HepG2 (cell line): ENCODE data around the gene SMLR1. TPM values are rescaled to one million over a fixed set of nuclear protein-coding genes. Genes with fewer than 3 reads are reported as not detected.

Source experiments
- ATAC-seq: fragments of 200-7000 bp; cut with Tn5 transposase; 3 replicates; pipeline ENCODE4 v1.9.1; 2020; ENCODE audit warnings: mild to moderate bottlenecking, moderate library complexity
- BruUV-seq: library from RNA; stranded (reverse); fragments of 400-500 nt; replicated peaks from 2 replicates; lab custom pipeline; 2021; lab: Mats Ljungman, UMichigan
- CTCF ChIA-PET: fragments of 300-600 bp; formaldehyde crosslinking; extraction: SDS; loops from one replicate; lab custom pipeline; 2021; ENCODE audit warnings: low total read pairs, inconsistent platforms, low intra/inter-chr PET ratio; lab: Yijun Ruan, JAX
- POLR2A ChIA-PET: fragments of 350-600 bp; sonication (Branson Sonifier 250); formaldehyde crosslinking; loops from one replicate; lab custom pipeline; 2020; ENCODE audit warnings: antibody characterized with exemption, inconsistent platforms; lab: Yijun Ruan, JAX
- DNase-seq: peaks from one replicate; pipeline ENCODE4 v3.0.0-alpha.2; 2015; ENCODE audit warnings: low spot score
- FAIRE-seq: peaks from 3 replicates; lab custom pipeline; 2011; peaks lifted over from hg19 to GRCh38; lab: Jason Lieb, UNC
- H2AFZ ChIP-seq: one replicate; pipeline ENCODE4 v1.6.1; 2011; ENCODE audit warnings: low read length, inconsistent platforms
- H3K27ac ChIP-seq: fragments of 300-600 bp; 3 replicates; pipeline ENCODE4 v1.8.0; 2011; ENCODE audit warnings: mixed run types, mild to moderate bottlenecking, mixed read lengths, low read length, inconsistent platforms; ENCODE audit not compliant: insufficient read depth; ENCODE audit errors: extremely low read length
- H3K27me3 ChIP-seq, 2 experiments: fragments of 200-600 bp in 1 of 2; 2 replicates in 1 of 2; 3 replicates in 1 of 2; pipeline versions ENCODE4 v1.6.0 to v1.8.0; 2011; ENCODE audit warnings: low read length in 2 of 2, mild to moderate bottlenecking in 2 of 2, moderate library complexity in 2 of 2, inconsistent platforms in 1 of 2; ENCODE audit not compliant: insufficient read depth in 2 of 2, control insufficient read depth in 1 of 2
- H3K36me3 ChIP-seq, 2 experiments: fragments of 200-600 bp in 1 of 2; replicated peaks in 1 of 2; 2 replicates in 1 of 2; 3 replicates in 1 of 2; pipeline versions ENCODE4 v1.5.1 to v1.8.0; 2011; ENCODE audit warnings: low read length in 2 of 2, inconsistent platforms in 1 of 2; ENCODE audit not compliant: insufficient read depth in 2 of 2, control insufficient read depth in 1 of 2
- H3K4me1 ChIP-seq: 2 replicates; pipeline ENCODE4 v1.5.1; 2012; ENCODE audit warnings: low read length, inconsistent platforms; ENCODE audit not compliant: insufficient read depth
- H3K4me2 ChIP-seq: 2 replicates; pipeline ENCODE4 v1.6.0; 2011; ENCODE audit warnings: low read depth, low read length, inconsistent platforms
- H3K4me3 ChIP-seq, 3 experiments: fragments of 200-600 bp in 1 of 3; sonication (generic), shearing (Covaris generic) in 1 of 3; replicated peaks in 1 of 3; 2 replicates each; pipeline ENCODE4 v1.5.1; 2011 to 2016; ENCODE audit warnings: low read length in 3 of 3, inconsistent platforms in 2 of 3, low read depth in 2 of 3, mild to moderate bottlenecking in 2 of 3, control low read depth in 1 of 3, mixed read lengths in 1 of 3; ENCODE audit not compliant: insufficient read depth in 1 of 3
- H3K79me2 ChIP-seq: one replicate; pipeline ENCODE4 v1.6.1; 2011; ENCODE audit warnings: low read length, inconsistent platforms; ENCODE audit not compliant: insufficient read depth
- H3K9ac ChIP-seq: 2 replicates; pipeline ENCODE4 v1.6.0; 2011; ENCODE audit warnings: mild to moderate bottlenecking, low read depth, low read length, inconsistent platforms; ENCODE audit not compliant: insufficient read depth
- H3K9me3 ChIP-seq: 2 replicates; pipeline ENCODE4 v1.5.1; 2012; ENCODE audit warnings: mild to moderate bottlenecking, low read length
- H4K20me1 ChIP-seq: 2 replicates; pipeline ENCODE4 v1.6.0; 2011; ENCODE audit warnings: inconsistent platforms, mild to moderate bottlenecking, low read length, moderate library complexity; ENCODE audit not compliant: insufficient read depth
- AKNA ChIP-seq: sonication (generic); formaldehyde crosslinking; IDR thresholded peaks from 2 replicates; pipeline ENCODE4 v1.4.0; 2020; ENCODE audit warnings: missing genetic modification reagents, borderline replicate concordance
- ATF7 ChIP-seq, 2 experiments: fragments of 450-650 bp in 1 of 2; sonication (generic) in 1 of 2; formaldehyde crosslinking in 1 of 2; IDR thresholded peaks; 2 replicates each; pipeline versions ENCODE4 v1.4.0 to v1.6.1; 2016 to 2020; ENCODE audit warnings: antibody characterized with exemption in 1 of 2, mild to moderate bottlenecking in 1 of 2, missing genetic modification reagents in 1 of 2
- FOSL2 ChIP-seq: sonication (generic); formaldehyde crosslinking; IDR thresholded peaks from 2 replicates; pipeline ENCODE4 v1.4.0; 2020; ENCODE audit warnings: missing genetic modification reagents
- GABPB1 ChIP-seq: IDR thresholded peaks from 2 replicates; pipeline ENCODE4 v1.6.1; 2016; ENCODE audit warnings: mild to moderate bottlenecking, missing genetic modification reagents, moderate library complexity, missing compliant biosample characterization
- HNF4A ChIP-seq: sonication (generic); formaldehyde crosslinking; IDR thresholded peaks from 2 replicates; pipeline ENCODE4 v1.4.0; 2020; ENCODE audit warnings: missing genetic modification reagents
- HNRNPLL ChIP-seq: fragments of 200-400 bp; formaldehyde crosslinking; IDR thresholded peaks from 2 replicates; pipeline ENCODE4 v1.6.1; 2017; ENCODE audit warnings: mild to moderate bottlenecking, low read depth, low read length; ENCODE audit not compliant: poor library complexity, severe bottlenecking
- PRDM4 ChIP-seq: sonication (generic); formaldehyde crosslinking; IDR thresholded peaks from 2 replicates; pipeline ENCODE4 v1.9.0; 2021; ENCODE audit warnings: missing genetic modification reagents, borderline replicate concordance
- RBFOX2 ChIP-seq: fragments of 200-400 bp; formaldehyde crosslinking; IDR thresholded peaks from 2 replicates; pipeline ENCODE4 v1.6.1; 2017; ENCODE audit warnings: low read depth, mild to moderate bottlenecking, low read length
- SMARCE1 ChIP-seq: fragments of 450-650 bp; IDR thresholded peaks from 2 replicates; pipeline ENCODE4 v1.6.1; 2017; ENCODE audit warnings: borderline replicate concordance
- ZBTB3 ChIP-seq: sonication (generic); formaldehyde crosslinking; IDR thresholded peaks from 2 replicates; pipeline ENCODE4 v1.4.0; 2020; ENCODE audit warnings: low read depth, mild to moderate bottlenecking, moderate library complexity, missing genetic modification reagents, borderline replicate concordance
- ZNF746 ChIP-seq: sonication (generic); formaldehyde crosslinking; IDR thresholded peaks from 2 replicates; pipeline ENCODE4 v1.8.0; 2022; ENCODE audit warnings: mild to moderate bottlenecking, missing genetic modification reagents
- ZNF781 ChIP-seq: sonication (generic); formaldehyde crosslinking; IDR thresholded peaks from 2 replicates; pipeline ENCODE4 v1.5.1; 2020; ENCODE audit warnings: borderline replicate concordance, mild to moderate bottlenecking, missing genetic modification reagents; ENCODE audit errors: not compliant biosample characterization
- WGBS: methylation state at CpG from one replicate; pipeline ENCODE4 v1.1.6; 2017; ENCODE audit warnings: low lambda C conversion rate; 5-methylcytosine and 5-hydroxymethylcytosine counted together
- in situ Hi-C: cut with HindIII; loops from 2 replicates; pipeline ENCODE4 v1.10.0; 2017; ENCODE audit warnings: low pct_unique_long_range_greater_than_20kb; ENCODE audit not compliant: extremely low pct_ligation_motif_present
- intact Hi-C: fragments of 100-400 bp; cut with micrococcal nuclease; formaldehyde crosslinking; loops from one replicate; pipeline ENCODE4 v1.10.0; 2022; ENCODE audit not compliant: unreplicated experiment
- polyA plus RNA-seq, 8 experiments: library from polyadenylated mRNA; depleted of rRNA in 3 of 8; stranded (reverse) in 7 of 8; unstranded in 1 of 8; fragments of >200 nt; fragmentation: Illumina TruSeq in 4 of 8; extraction: Trizol in 4 of 8; gene quantifications; 2 replicates each; pipeline versions ENCODE4 v1.2.1 to v1.2.3, GENCODE V29; 2011 to 2016; ENCODE audit warnings: low read depth in 4 of 8, missing spikeins in 1 of 8, mixed read lengths in 1 of 8; ENCODE audit not compliant: insufficient read depth in 1 of 8
- total RNA-seq, 5 experiments: library from RNA; depleted of rRNA; stranded (reverse); fragments of >200 nt; fragmentation: Illumina TruSeq; extraction: Trizol; gene quantifications; 2 replicates each; pipeline ENCODE4 v1.2.3, GENCODE V29; 2016; ENCODE audit warnings: low read depth in 1 of 5
- TF ChIP-seq, protein P1 (sequence below): sonication (generic); formaldehyde crosslinking; IDR thresholded peaks from 2 replicates; pipeline ENCODE4 v1.4.0; 2020; ENCODE audit warnings: missing genetic modification reagents

Gene SMLR1
- total and polyA plus RNA-seq, 2 of the 13 experiments (the other 11 are each of a cell fraction or from before 2014, with no cell fraction given): 41.8 to 104 TPM

DNA sequence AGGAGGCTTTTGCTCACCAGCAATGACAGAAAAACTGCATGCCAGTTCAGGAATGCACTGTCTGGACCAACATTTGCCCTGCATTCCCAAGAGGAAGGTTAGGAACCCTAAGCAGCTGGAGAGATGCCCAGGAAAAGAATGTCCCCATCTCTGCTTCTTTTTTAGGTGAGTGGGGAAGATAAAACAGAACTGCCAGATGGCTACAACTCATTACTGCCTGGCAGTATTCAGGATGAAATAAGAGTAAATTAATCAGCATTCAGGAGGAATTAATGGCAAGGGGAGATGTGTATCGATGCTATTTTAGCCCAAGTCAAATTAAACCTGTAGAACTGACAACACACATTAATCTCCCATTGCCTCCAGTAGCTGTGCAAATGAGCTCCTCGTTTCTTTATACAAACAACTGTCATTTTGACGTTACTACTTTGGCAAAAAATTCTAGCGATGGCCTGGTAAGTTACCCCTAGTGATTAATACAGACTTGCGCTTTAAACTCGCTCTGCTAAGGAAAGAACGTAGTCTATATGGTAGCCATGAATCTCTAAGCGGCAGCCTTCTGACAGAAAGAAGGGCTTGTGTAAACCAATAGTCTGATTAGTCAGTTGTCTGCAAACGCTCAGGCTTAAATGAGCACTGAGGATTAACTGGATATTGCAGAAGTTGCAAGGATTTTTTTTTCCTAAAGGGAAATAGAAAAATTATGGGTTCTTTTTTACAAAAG lies 16.7 kb upstream of the SMLR1 start (continued):
- TF ChIP-seq AKNA: no peak
- no peak for TF ChIP-seq ZNF746 (CRISPR knock-in tag)
- TF ChIP-seq ZBTB3: no peak
- TF ChIP-seq ZNF781 (CRISPR knock-in tag): no peak
- no peak for TF ChIP-seq SMARCE1
- TF ChIP-seq GABPB1: no peak
- TF ChIP-seq HNRNPLL: peak; percentile 47

GRCh38 chr6:130811932-130812331 lies 15.3 kb upstream of the SMLR1 start:
- Histone ChIP-seq H2AFZ (no peak overlapping the region), H3K27me3 (no peaks in the 10 kb centered on the region), H3K36me3 (no peaks in the 10 kb centered on the region), H3K4me2 (no peak overlapping the region), H3K4me3 (no peak overlapping the region), H3K27ac (no peak overlapping the region), H3K79me2 (no peaks in the 10 kb centered on the region), H3K9me3 (no peaks in the 10 kb centered on the region), H4K20me1 (no peaks in the 10 kb centered on the region), H3K9ac (no peak overlapping the region), H3K4me1 (peaks cover 59% of the 10 kb centered on the region)
- intact Hi-C loops: no loop called here
- WGBS: 80% methylated on average over 5 of the region's 5 CpGs
- FAIRE-seq (no peak), DNase-seq (peak; percentile 56), ATAC-seq (no peak)
- no TSS peak for BruUV-seq
- CTCF ChIA-PET: no interaction called here
- in situ Hi-C loops: no loop called here
- POLR2A ChIA-PET: interaction anchor here (9.2 kb wide), 1 partner anchor 15 kb away, joined by 175 read pairs; the partner anchor contains the start of gene SMLR1
- TF ChIP-seq FOSL2 (peak; percentile 57), ATF7 (IDR thresholded peaks at IDR 0.05) (no peak), ATF7 (CRISPR knock-in tag; IDR thresholded peaks at IDR 0.05) (no peak), PRDM4 (CRISPR knock-in tag) (no peak), HNF4A (peak; percentile 25; the same call in 1 of the 2 replicates), RBFOX2 (no peak)
- TF ChIP-seq, protein P1, sequence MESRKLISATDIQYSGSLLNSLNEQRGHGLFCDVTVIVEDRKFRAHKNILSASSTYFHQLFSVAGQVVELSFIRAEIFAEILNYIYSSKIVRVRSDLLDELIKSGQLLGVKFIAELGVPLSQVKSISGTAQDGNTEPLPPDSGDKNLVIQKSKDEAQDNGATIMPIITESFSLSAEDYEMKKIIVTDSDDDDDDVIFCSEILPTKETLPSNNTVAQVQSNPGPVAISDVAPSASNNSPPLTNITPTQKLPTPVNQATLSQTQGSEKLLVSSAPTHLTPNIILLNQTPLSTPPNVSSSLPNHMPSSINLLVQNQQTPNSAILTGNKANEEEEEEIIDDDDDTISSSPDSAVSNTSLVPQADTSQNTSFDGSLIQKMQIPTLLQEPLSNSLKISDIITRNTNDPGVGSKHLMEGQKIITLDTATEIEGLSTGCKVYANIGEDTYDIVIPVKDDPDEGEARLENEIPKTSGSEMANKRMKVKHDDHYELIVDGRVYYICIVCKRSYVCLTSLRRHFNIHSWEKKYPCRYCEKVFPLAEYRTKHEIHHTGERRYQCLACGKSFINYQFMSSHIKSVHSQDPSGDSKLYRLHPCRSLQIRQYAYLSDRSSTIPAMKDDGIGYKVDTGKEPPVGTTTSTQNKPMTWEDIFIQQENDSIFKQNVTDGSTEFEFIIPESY: peak; percentile 63; the same call in 1 of the 2 replicates
